T-cell (primary cell): ENCODE data around the gene KHK. TPM values are rescaled to one million over a fixed set of nuclear protein-coding genes. Genes with fewer than 3 reads are reported as not detected.
"Not testable (repeated sequence)": the region's sequence is repeated elsewhere in the genome, so short reads cannot be mapped to it uniquely, and the experiment has no call there.

Experiments used
- ATAC-seq, 4 experiments: fragments of 200-7000 bp in 3 of 4; fragments of 150-1000 bp in 1 of 4; cut with Tn5 transposase; replicated peaks in 1 of 4; 1 replicate in 3 of 4; 2 replicates in 1 of 4; pipeline ENCODE4 v1.10.0; 2021; ENCODE audit warnings: moderate library complexity in 3 of 4, mild to moderate bottlenecking in 2 of 4, moderate number of reproducible peaks in 1 of 4
- CTCF ChIA-PET, 2 donors: fragments of 300-600 bp; sonication (Branson Sonifier 250); formaldehyde crosslinking; loops; one replicate each; lab custom pipeline; 2022; ENCODE audit warnings: antibody characterized with exemption in 2 of 2; lab: Charles Lee
- POLR2A ChIA-PET, 2 donors: fragments of 300-600 bp; sonication (Branson Sonifier 250); formaldehyde crosslinking; loops; one replicate each; lab custom pipeline; 2022; ENCODE audit warnings: antibody characterized with exemption in 2 of 2; lab: Charles Lee
- DNase-seq, 35 experiments: peaks; one replicate each; pipeline versions ENCODE4 v3.0.0 to v3.0.0-alpha.2; 2013 to 2023
- H3K27ac ChIP-seq: one replicate; pipeline ENCODE4 v1.5.1; 2013; ENCODE audit warnings: low read length
- H3K27me3 ChIP-seq, 2 experiments: replicated peaks in 1 of 2; 1 replicate in 1 of 2; 2 replicates in 1 of 2; pipeline versions ENCODE4 v1.6.1 to v1.7.0; 2013; ENCODE audit warnings: low read length in 1 of 2, mixed read lengths in 1 of 2; ENCODE audit not compliant: control insufficient read depth in 2 of 2, insufficient read depth in 2 of 2; ENCODE audit errors: extremely low read depth in 1 of 2
- H3K36me3 ChIP-seq, 2 donors: 1 replicate in 1 of 2; 2 replicates in 1 of 2; pipeline versions ENCODE4 v1.6.1 to v1.7.0; 2013; ENCODE audit warnings: low read length in 1 of 2; ENCODE audit not compliant: control insufficient read depth in 2 of 2, insufficient read depth in 1 of 2; ENCODE audit errors: extremely low read depth in 1 of 2
- H3K4me1 ChIP-seq, 2 experiments: 1 replicate in 1 of 2; 2 replicates in 1 of 2; pipeline versions ENCODE4 v1.6.1 to v1.7.0; 2013; ENCODE audit warnings: low read length in 2 of 2, mixed read lengths in 1 of 2; ENCODE audit not compliant: insufficient read depth in 2 of 2, control insufficient read depth in 1 of 2; ENCODE audit errors: extremely low read depth in 1 of 2
- H3K4me3 ChIP-seq, 2 donors: 1 replicate in 1 of 2; 2 replicates in 1 of 2; pipeline versions ENCODE4 v1.5.1 to v1.7.0; 2013; ENCODE audit warnings: mild to moderate bottlenecking in 2 of 2, low read length in 1 of 2, moderate library complexity in 1 of 2; ENCODE audit not compliant: control insufficient read depth in 1 of 2; ENCODE audit errors: extremely low read depth in 1 of 2
- H3K9me3 ChIP-seq: 2 replicates; pipeline ENCODE4 v1.7.0; 2013
- H3K27ac Mint-ChIP-seq, 2 donors: one replicate each; pipeline ENCODE4 v1.8.0; 2020 to 2021; ENCODE audit warnings: mild to moderate bottlenecking in 2 of 2, mixed read lengths in 2 of 2
- H3K27me3 Mint-ChIP-seq, 2 donors: one replicate each; pipeline ENCODE4 v1.8.0; 2021 to 2022; ENCODE audit warnings: mixed read lengths in 2 of 2
- H3K36me3 Mint-ChIP-seq: one replicate; pipeline ENCODE4 v1.8.0; 2021; ENCODE audit warnings: mixed read lengths
- H3K4me1 Mint-ChIP-seq, 3 donors: one replicate each; pipeline ENCODE4 v1.8.0; 2020 to 2022; ENCODE audit warnings: mixed read lengths in 3 of 3, mild to moderate bottlenecking in 1 of 3
- H3K4me3 Mint-ChIP-seq, 3 donors: one replicate each; pipeline ENCODE4 v1.8.0; 2020 to 2022; ENCODE audit warnings: mild to moderate bottlenecking in 3 of 3, mixed read lengths in 3 of 3, moderate library complexity in 3 of 3
- H3K9me3 Mint-ChIP-seq, 3 donors: one replicate each; pipeline ENCODE4 v1.8.0; 2020 to 2022; ENCODE audit warnings: mixed read lengths in 3 of 3
- WGBS: methylation state at CpG from one replicate; pipeline ENCODE4 v1.1.5; 2013; ENCODE audit warnings: missing lambda C conversion rate; ENCODE audit not compliant: insufficient coverage; 5-methylcytosine and 5-hydroxymethylcytosine counted together
- total RNA-seq, 35 experiments: library from RNA in 6 of 35; stranded (reverse) in 6 of 35; fragments of 120-200 nt in 1 of 35; gene quantifications; one replicate each; pipeline versions ENCODE4 v1.2.1 to v1.2.4 and lab custom pipeline; 2013 to 2026

Gene KHK
- total RNA-seq, 5 donors from 2014 or later (not counting 1 experiment from before 2014, with no cell fraction given): 3.7 to 9.1 (median 6.7) TPM

- Histone ChIP-seq H3K27ac (peak overlapping the region; percentile 59), H3K36me3 (peaks cover 9 to 26% of the 10 kb centered on the region in 2 donors), H3K27me3 (no peaks in the 10 kb centered on the region), H3K4me1 (peaks cover 22 to 62% of the 10 kb centered on the region in 2 experiments), H3K4me3 (no peak overlapping the region), H3K9me3 (no peaks in the 10 kb centered on the region)
- no peaks in the 10 kb centered on the region for H3K9me3 Mint-ChIP-seq
- H3K27me3 Mint-ChIP-seq: no peaks in the 10 kb centered on the region
- ChIA-PET CTCF (interaction anchor here in 1 of 2 donors (1.2 to 1.8 kb wide), 2 partner anchors 8 to 22 kb away, joined by 3 to 9 read pairs; no protein-coding TSS in a partner anchor), POLR2A (interaction anchor here in 1 of 2 donors (1.1 kb wide), 1 partner anchor 17 kb away, joined by 3 read pairs; no protein-coding TSS in a partner anchor)
- 33% methylated on average over 1 of the region's 5 CpGs for WGBS
- H3K4me3 Mint-ChIP-seq: peak overlapping the region; percentile 73 to 89 (median 75)
- DNase-seq (no peak), ATAC-seq (no peak)
- peak overlapping the region; percentile 91 for H3K27ac Mint-ChIP-seq
- H3K36me3 Mint-ChIP-seq: peaks cover 13% of the 10 kb centered on the region
- H3K4me1 Mint-ChIP-seq: peaks cover 67 to 79% (median 68%) of the 10 kb centered on the region in 3 donors
Observed at GRCh38 chr2:27072920-27073319, 13.7 kb upstream of the KHK start.

- Histone ChIP-seq H3K36me3 (peaks cover 5 to 18% of the 10 kb centered on the region in 2 donors), H3K4me1 (peaks cover 22 to 57% of the 10 kb centered on the region in 2 experiments), H3K27me3 (no peaks in the 10 kb centered on the region), H3K9me3 (no peaks in the 10 kb centered on the region), H3K4me3 (no peak overlapping the region), H3K27ac (peak overlapping the region; percentile 8)
- POLR2A ChIA-PET: interaction anchor here in 1 of 2 donors (0.6 to 1.2 kb wide), 3 partner anchors 8 to 23 kb away, joined by 3 to 5 read pairs (median 4); no protein-coding TSS in a partner anchor
- H3K27me3 Mint-ChIP-seq: no peaks in the 10 kb centered on the region
- H3K36me3 Mint-ChIP-seq: peaks cover 11% of the 10 kb centered on the region
- no peaks in the 10 kb centered on the region for H3K9me3 Mint-ChIP-seq
- peak overlapping the region; percentile 68 to 87 for H3K27ac Mint-ChIP-seq
- H3K4me1 Mint-ChIP-seq: peaks cover 59 to 70% (median 60%) of the 10 kb centered on the region in 3 donors
- DNase-seq (no peak), ATAC-seq (no peak)
- peak overlapping the region in 2 of 3 donors; percentile 32 to 47 for H3K4me3 Mint-ChIP-seq
- 86% methylated on average over 2 of the region's 2 CpGs for WGBS
- CTCF ChIA-PET: no interaction called here
Observed at GRCh38 chr2:27073782-27074181, 12.8 kb upstream of the KHK start.

- POLR2A ChIA-PET: interaction anchor here (0.7 to 1.2 kb wide), 2 partner anchors 24 to 1964 kb away, joined by 3 to 4 read pairs; no protein-coding TSS in a partner anchor
- Mint-ChIP-seq H3K4me1 (peaks cover 47 to 61% (median 48%) of the 10 kb centered on the region in 3 donors), H3K4me3 (peak overlapping the region in 1 of 3 donors; percentile 55)
Observed at GRCh38 chr2:27074738-27075565, 11.6 kb upstream of the KHK start.

GRCh38 chr2:27075566-27075871, 11.1 kb upstream of the KHK start:
- CTCF ChIA-PET, H3K36me3 Mint-ChIP-seq, DNase-seq, ATAC-seq, H3K9me3 ChIP-seq, H3K27me3 ChIP-seq, H3K27me3 Mint-ChIP-seq, H3K9me3 Mint-ChIP-seq, H3K36me3 ChIP-seq, H3K4me3 ChIP-seq: not testable (repeated sequence)
- H3K27ac Mint-ChIP-seq: peak overlapping the region; percentile 84 to 89
- WGBS: 14% methylated on average over 2 of the region's 6 CpGs
- POLR2A ChIA-PET: interaction anchor here in 1 of 2 donors (0.7 kb wide), 1 partner anchor 1964 kb away, joined by 3 read pairs; no protein-coding TSS in a partner anchor
- peaks cover 47 to 60% (median 48%) of the 10 kb centered on the region in 3 donors for H3K4me1 Mint-ChIP-seq
- H3K4me3 Mint-ChIP-seq: peak overlapping the region in 1 of 3 donors; percentile 55
- H3K4me1 ChIP-seq: peaks cover 16 to 44% of the 10 kb centered on the region in 2 experiments
- peak overlapping the region; percentile 26 for H3K27ac ChIP-seq

More at GRCh38 chr2:27074738-27075565, 11.6 kb upstream of the KHK start:
- Histone ChIP-seq H3K9me3 (no peaks in the 10 kb centered on the region), H3K4me1 (peaks cover 19 to 46% of the 10 kb centered on the region in 2 experiments), H3K4me3 (no peak overlapping the region), H3K36me3 (peaks cover 0 to 7% of the 10 kb centered on the region in 2 donors), H3K27me3 (no peaks in the 10 kb centered on the region), H3K27ac (peak overlapping the region; percentile 26)
- H3K36me3 Mint-ChIP-seq: peaks cover under 1% of the 10 kb centered on the region
- WGBS: 30% methylated on average over 3 of the region's 4 CpGs
- peak overlapping the region; percentile 84 to 89 for H3K27ac Mint-ChIP-seq
- DNase-seq (peak in 30 of 35 experiments; percentile 29 to 78 (median 54)), ATAC-seq (no peak)
- H3K27me3 Mint-ChIP-seq: no peaks in the 10 kb centered on the region
- CTCF ChIA-PET: no interaction called here
- H3K9me3 Mint-ChIP-seq: no peaks in the 10 kb centered on the region

GRCh38 chr2:27076323-27076722, 10.2 kb upstream of the KHK start:
- no peaks in the 10 kb centered on the region for H3K9me3 ChIP-seq
- H3K36me3 ChIP-seq: no peaks in the 10 kb centered on the region
- no peak overlapping the region for H3K27ac ChIP-seq
- Mint-ChIP-seq H3K36me3 (no peaks in the 10 kb centered on the region), H3K27ac (peak overlapping the region in 1 of 2 donors; percentile 57), H3K27me3 (no peaks in the 10 kb centered on the region), H3K4me1 (peaks cover 47 to 60% (median 50%) of the 10 kb centered on the region in 3 donors), H3K9me3 (no peaks in the 10 kb centered on the region), H3K4me3 (peak overlapping the region in 1 of 3 donors; percentile 44)
- H3K27me3 ChIP-seq: no peaks in the 10 kb centered on the region
- ChIA-PET POLR2A (no interaction called here), CTCF (interaction anchor here in 1 of 2 donors (1.2 kb wide), 1 partner anchor 26 kb away, joined by 3 read pairs; no protein-coding TSS in a partner anchor)
- ATAC-seq (no peak), DNase-seq (no peak)
- 95% methylated on average over 4 of the region's 4 CpGs for WGBS
- H3K4me3 ChIP-seq: no peak overlapping the region
- peaks cover 14 to 44% of the 10 kb centered on the region in 2 experiments for H3K4me1 ChIP-seq

GRCh38 chr2:27077231-27077630, 9.3 kb upstream of the KHK start:
- no peaks in the 10 kb centered on the region for H3K36me3 ChIP-seq
- no peak overlapping the region for H3K27ac ChIP-seq
- peak overlapping the region in 1 of 2 donors; percentile 71 for H3K27ac Mint-ChIP-seq
- CTCF ChIA-PET: interaction anchor here in 1 of 2 donors (1.2 kb wide), 1 partner anchor 27 kb away, joined by 3 read pairs; no protein-coding TSS in a partner anchor
- no peaks in the 10 kb centered on the region for H3K9me3 Mint-ChIP-seq
- peaks cover 49 to 62% (median 53%) of the 10 kb centered on the region in 3 donors for H3K4me1 Mint-ChIP-seq
- whole genome bisulfite sequencing: 84% methylated on average over 7 of the region's 7 CpGs
- no peak for DNase-seq
- no peak overlapping the region for H3K4me3 ChIP-seq
- H3K36me3 Mint-ChIP-seq: no peaks in the 10 kb centered on the region
- peaks cover 21 to 49% of the 10 kb centered on the region in 2 experiments for H3K4me1 ChIP-seq
- no peaks in the 10 kb centered on the region for H3K9me3 ChIP-seq
- no peaks in the 10 kb centered on the region for H3K27me3 Mint-ChIP-seq
- POLR2A ChIA-PET: no interaction called here
- no peak overlapping the region for H3K4me3 Mint-ChIP-seq
- ATAC-seq: no peak
- H3K27me3 ChIP-seq: no peaks in the 10 kb centered on the region
